Spleen (tissue), 7 donors: ENCODE measurements around the gene IL17C.

Experiments
- CTCF ChIP-seq, 11 experiments: fragments of 200-600 bp in 7 of 11; fragments of 450-650 bp in 4 of 11; sonication (generic) in 4 of 11; IDR thresholded peaks in 8 of 11; conservative IDR thresholded peaks in 3 of 11; 1 replicate in 7 of 11; 2 replicates in 4 of 11; pipeline versions ENCODE4 v1.4.0 to v1.8.0; 2016 to 2021; ENCODE audit warnings: antibody characterized with exemption in 11 of 11, inconsistent platforms in 4 of 11, mild to moderate bottlenecking in 1 of 11
- POLR2AphosphoS5 ChIP-seq, 3 donors: sonication (generic); formaldehyde crosslinking; IDR thresholded peaks; one replicate each; pipeline ENCODE4 v1.5.1; 2017; ENCODE audit warnings: antibody characterized with exemption in 3 of 3
- donor health status: DM: no; HTN: no; CAD: no; lungs with moderate emphysema.
- donor health status: DM: no; HTN: no; CAD: no.
- donor health status: DM: no; HTN: no; CAD: no.

GRCh38 chr16:88684569-88685155 is 46.3 kb downstream of the IL17C start:
- no peak for TF ChIP-seq CTCF (IDR thresholded peaks at IDR 0.05 in 8 of 11, conservative IDR thresholded peaks at IDR 0.05 in 3 of 11)
- TF ChIP-seq POLR2AphosphoS5 (IDR thresholded peaks at IDR 0.05) = no peak
